Central memory CD8-positive, alpha-beta T cell (primary cell): Measurements from ENCODE around the gene ANGPTL4.
A peak's percentile ranks its signal among the peaks of the same experiment; 100 is the strongest.
"Not testable (repeated sequence)": the region's sequence is repeated elsewhere in the genome, so short reads cannot be mapped to it uniquely, and the experiment has no call there.

ENCODE experiments used
- ATAC-seq: fragments of 150-1000 bp; cut with Tn5 transposase; replicated peaks from 2 replicates; pipeline ENCODE4 v1.10.0; 2022; ENCODE audit warnings: mild to moderate bottlenecking, moderate FRiP score, moderate number of reproducible peaks; ENCODE audit not compliant: poor library complexity, severe bottlenecking; ENCODE audit errors: extremely low read depth
- DNase-seq, 2 donors: peaks; one replicate each; pipeline ENCODE4 v3.0.0; 2021; ENCODE audit warnings: low spot score in 2 of 2
- H3K27ac Mint-ChIP-seq: one replicate; pipeline ENCODE4 v1.8.0; 2022; ENCODE audit warnings: low read depth, mild to moderate bottlenecking, moderate library complexity, mixed read lengths
- H3K27me3 Mint-ChIP-seq: one replicate; pipeline ENCODE4 v1.8.0; 2022; ENCODE audit warnings: mixed read lengths
- H3K36me3 Mint-ChIP-seq: one replicate; pipeline ENCODE4 v1.8.0; 2022; ENCODE audit warnings: mild to moderate bottlenecking, moderate library complexity, mixed read lengths; ENCODE audit not compliant: insufficient read depth
- H3K4me1 Mint-ChIP-seq: one replicate; pipeline ENCODE4 v1.8.0; 2022; ENCODE audit warnings: mixed read lengths
- H3K4me3 Mint-ChIP-seq: one replicate; pipeline ENCODE4 v1.8.0; 2022; ENCODE audit warnings: mild to moderate bottlenecking, moderate library complexity, mixed read lengths
- H3K9me3 Mint-ChIP-seq: one replicate; pipeline ENCODE4 v1.8.0; 2022; ENCODE audit warnings: mixed read lengths

ANGPTL4 gene

DNA sequence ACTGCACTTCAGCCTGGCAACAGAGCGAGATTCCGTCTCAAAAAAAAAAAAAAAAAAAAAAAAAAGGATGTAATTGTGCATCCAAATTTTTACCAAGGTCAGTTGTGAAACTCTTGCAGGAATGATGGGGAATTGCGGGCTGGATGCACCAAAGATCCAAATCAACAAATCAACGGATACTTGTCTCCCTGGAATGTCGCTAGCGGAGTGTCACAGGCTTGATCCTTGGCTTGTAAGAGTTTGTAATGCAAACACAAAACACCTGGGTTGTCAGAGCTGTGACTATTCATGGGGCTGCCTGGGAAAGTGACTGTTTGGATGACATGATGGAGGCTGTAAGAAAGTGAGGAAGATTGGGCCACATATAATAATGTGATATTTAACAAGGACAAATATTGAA is 25.1 kb upstream of the ANGPTL4 start:
- Mint-ChIP-seq H3K27me3 (peaks cover 34% of the 10 kb centered on the region), H3K36me3 (peaks cover 4% of the 10 kb centered on the region), H3K27ac (no peak overlapping the region), H3K9me3 (no peaks in the 10 kb centered on the region), H3K4me1 (peaks cover 11% of the 10 kb centered on the region), H3K4me3 (no peak overlapping the region)
- DNase-seq, result no peak
- ATAC-seq, result no peak

DNA sequence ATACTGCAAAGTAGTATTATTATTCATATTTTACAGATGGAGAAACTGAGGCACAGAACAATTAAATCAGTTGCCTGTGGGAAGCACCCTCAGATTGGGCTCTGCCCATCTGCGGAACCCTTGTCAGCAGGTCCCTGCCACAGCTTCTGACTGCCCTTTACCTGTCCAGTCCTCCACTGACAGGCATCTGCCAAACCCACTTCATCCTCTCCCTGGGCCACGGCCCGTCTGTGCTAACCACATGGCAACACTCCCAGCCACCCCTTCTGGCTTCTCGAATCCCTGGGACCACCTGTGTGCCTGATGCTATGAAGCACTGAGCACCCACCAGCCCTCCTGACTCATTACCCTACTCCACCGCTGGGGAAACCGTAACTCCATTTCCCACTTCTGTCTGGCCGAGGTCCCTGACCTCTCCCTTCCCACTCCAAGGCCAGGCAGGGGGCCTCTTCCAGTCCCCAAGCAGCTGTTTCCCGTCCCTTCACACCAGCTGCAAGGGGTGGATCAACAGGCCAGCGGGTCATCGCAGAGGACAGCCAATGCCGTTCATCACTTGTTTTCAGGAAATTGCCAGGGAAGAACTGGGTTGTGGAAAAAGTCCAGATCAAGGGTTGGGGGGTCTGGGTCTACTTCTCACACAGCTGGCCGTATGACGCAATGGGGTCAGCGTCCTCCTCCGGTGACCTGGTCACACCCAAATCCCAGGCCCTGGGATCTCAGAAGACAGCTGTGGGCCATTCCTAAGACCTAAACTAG is 23.4 kb upstream of the ANGPTL4 start:
- no peak for ATAC-seq
- H3K4me1 Mint-ChIP-seq, result peaks cover 11% of the 10 kb centered on the region
- peaks cover 34% of the 10 kb centered on the region for H3K27me3 Mint-ChIP-seq
- no peaks in the 10 kb centered on the region for H3K9me3 Mint-ChIP-seq
- no peak overlapping the region for H3K4me3 Mint-ChIP-seq
- H3K36me3 Mint-ChIP-seq, result peaks cover 4% of the 10 kb centered on the region
- DNase-seq, result no peak
- H3K27ac Mint-ChIP-seq, result peak overlapping the region; percentile 41

DNA sequence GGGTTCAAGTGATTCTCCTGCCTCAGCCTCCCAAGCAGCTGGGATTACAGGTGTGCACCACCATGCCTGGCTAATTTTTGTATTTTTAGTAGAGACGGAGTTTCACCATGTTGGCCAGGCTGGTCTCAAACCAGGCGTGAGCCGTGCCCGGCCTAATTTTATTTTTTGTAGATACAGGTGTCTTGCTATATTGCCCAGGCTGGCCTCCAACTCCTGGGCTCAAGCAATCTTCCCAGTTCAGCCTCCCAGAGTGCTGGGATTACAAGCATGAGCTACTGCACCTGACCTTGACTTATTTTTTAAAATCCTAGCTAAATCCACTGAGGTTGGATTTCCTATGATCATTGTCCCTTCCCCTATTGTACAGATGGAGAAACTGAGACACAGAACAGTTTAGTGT is 22.5 kb upstream of the ANGPTL4 start:
- Mint-ChIP-seq H3K4me1 (peaks cover 11% of the 10 kb centered on the region), H3K27me3 (peaks cover 26% of the 10 kb centered on the region), H3K4me3 (peak overlapping the region; percentile 77)
- not testable (repeated sequence) for H3K27ac Mint-ChIP-seq, H3K36me3 Mint-ChIP-seq, DNase-seq, H3K9me3 Mint-ChIP-seq, ATAC-seq

DNA sequence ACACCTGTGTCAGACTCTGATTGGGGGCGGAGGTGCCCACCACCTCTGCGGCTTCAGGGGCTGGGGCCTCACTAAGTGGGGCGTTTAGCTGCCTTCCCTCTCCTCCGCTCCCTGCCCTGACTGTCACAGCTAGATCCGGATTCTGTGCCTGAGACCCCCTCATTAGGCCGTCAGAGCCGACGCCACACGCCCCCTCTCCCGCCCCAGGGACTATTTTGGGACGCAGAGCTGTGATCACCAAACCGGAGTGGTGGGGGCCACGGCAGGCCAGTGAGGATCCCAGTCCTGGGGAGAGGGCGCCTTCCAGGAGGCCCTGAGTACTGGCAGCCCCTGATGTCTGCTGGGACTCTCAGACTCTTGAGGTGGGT is 21.7 kb upstream of the ANGPTL4 start:
- H3K9me3 Mint-ChIP-seq, result no peaks in the 10 kb centered on the region
- H3K36me3 Mint-ChIP-seq, result peaks cover 4% of the 10 kb centered on the region
- H3K27ac Mint-ChIP-seq, result no peak overlapping the region

DNA sequence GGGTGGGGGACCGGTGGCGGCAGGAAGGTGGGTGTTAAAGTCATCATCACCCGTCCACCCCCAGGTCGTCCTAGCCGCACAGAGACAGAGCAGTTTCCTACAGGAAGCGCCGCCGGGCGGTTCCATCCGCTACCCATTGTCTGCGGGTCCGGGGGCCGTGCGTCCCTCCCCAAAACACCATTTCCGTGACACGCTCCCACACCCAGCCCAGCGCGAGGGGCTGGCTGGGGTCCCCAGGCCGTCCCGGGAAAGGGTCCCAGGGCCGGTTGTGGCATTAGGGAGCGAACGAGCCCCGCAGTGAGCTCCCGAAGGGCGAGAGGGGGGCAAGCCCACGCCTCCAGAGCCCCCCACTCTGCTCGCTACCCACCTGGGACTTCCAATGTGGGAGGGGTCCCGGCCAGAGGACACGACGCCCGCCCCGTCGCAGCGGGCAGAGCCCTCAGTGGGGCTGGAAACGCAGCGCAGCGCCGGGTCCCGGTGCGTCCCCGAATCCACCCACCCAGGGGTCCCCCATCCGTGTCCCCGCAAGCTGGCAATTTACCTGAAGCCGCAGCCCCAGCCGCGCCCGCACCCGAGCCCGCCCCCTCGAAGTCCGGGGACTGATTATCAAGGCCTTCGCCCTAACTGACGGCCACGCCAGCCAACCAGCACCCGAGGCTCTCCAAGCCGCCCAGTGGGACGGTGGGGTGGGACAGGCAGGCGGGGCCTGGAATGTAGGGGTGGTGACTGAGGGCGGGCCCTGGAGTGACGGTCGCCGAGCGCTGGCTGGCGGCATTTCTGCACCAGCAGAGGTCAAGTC is 21.1 kb upstream of the ANGPTL4 start, which contains the start of gene KANK3:
KANK3 (minus strand) TSS at position 579 of the 799 bp plus-strand sequence. CDS start 5,434 bp downstream, outside the sequence.
- H3K4me3 Mint-ChIP-seq, result peak within 1 kb of the TSS; percentile 77
- peaks cover 14% of the 10 kb centered on the region for H3K27me3 Mint-ChIP-seq
- H3K36me3 Mint-ChIP-seq, result peaks cover 2% of the 10 kb centered on the region
- H3K4me1 Mint-ChIP-seq, result peaks cover 11% of the 10 kb centered on the region
- ATAC-seq (peak; percentile 98), DNase-seq (peak; percentile 74 to 81)
- H3K27ac Mint-ChIP-seq, result peak within 1 kb of the TSS; percentile 53
- no peaks in the 10 kb centered on the region for H3K9me3 Mint-ChIP-seq

More for the DNA sequence above, 21.7 kb upstream of the ANGPTL4 start:
- DNase-seq (no peak), ATAC-seq (no peak)
- H3K4me1 Mint-ChIP-seq, result peaks cover 11% of the 10 kb centered on the region
- H3K27me3 Mint-ChIP-seq, result peaks cover 20% of the 10 kb centered on the region
- peak overlapping the region; percentile 77 for H3K4me3 Mint-ChIP-seq

DNA sequence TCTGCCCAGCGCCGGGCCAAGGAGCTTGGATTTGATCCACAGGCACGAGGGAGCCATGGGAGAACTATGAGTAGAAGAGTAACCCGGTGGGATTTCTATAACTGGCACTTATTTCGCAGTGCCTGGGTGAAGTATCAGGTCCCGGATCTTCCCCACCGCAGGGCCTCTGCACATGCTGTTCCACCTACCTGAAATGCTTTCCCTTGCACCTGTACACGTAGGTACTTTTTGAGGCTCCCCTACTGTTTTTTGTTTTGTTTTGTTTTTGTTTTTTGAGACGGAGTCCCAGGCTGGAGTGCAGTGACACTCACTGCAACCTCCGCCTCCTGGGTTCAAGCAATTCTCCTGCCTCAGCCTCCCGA is 20.5 kb upstream of the ANGPTL4 start:
- peak overlapping the region; percentile 77 for H3K4me3 Mint-ChIP-seq
- H3K27me3 Mint-ChIP-seq, result peaks cover 8% of the 10 kb centered on the region

DNA sequence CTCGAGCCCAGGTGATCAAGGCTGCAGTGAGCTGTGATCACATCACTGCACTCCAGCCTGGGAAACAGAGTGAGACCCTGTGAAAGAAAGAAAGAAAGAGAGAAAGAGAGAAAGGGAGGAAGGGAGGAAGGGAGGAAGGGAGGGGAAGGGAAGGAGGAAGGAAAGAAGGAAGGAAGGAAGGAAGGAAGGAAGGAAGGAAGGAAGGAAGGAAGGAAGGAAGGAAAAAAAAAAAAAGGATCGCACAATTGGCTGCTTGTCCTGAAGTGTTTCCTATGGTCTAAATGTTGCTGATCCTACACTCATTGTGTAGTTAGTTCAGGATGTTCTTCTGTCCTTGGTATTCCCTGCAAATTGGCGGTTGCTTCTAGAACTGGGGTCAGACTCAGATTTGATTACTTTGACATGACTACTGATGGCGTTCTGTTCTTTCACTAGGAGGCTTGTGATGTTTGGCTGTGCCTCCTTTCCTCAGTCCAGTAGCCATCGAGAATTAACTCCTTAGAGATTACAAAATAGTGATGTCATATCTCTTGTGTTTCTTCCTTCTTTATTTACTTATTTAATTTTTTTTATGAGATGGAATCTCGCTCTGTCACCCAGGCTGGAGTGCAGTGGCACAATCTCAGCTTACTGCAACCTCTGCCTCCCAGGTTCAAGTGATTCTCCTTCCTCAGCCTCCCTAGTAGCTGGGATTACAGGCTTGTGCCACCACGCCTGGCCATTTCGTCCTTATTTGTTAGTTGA is 14.2 kb upstream of the ANGPTL4 start:
- H3K4me3 Mint-ChIP-seq, H3K4me1 Mint-ChIP-seq, H3K36me3 Mint-ChIP-seq, ATAC-seq, H3K27ac Mint-ChIP-seq, H3K9me3 Mint-ChIP-seq, DNase-seq: not testable (repeated sequence)
- peaks cover 25% of the 10 kb centered on the region for H3K27me3 Mint-ChIP-seq

More for the DNA sequence above, 20.5 kb upstream of the ANGPTL4 start:
- no peak for DNase-seq
- H3K4me1 Mint-ChIP-seq, result peaks cover 11% of the 10 kb centered on the region
- no peak for ATAC-seq
- no peaks in the 10 kb centered on the region for H3K9me3 Mint-ChIP-seq
- peaks cover 2% of the 10 kb centered on the region for H3K36me3 Mint-ChIP-seq
- peak overlapping the region; percentile 53 for H3K27ac Mint-ChIP-seq

DNA sequence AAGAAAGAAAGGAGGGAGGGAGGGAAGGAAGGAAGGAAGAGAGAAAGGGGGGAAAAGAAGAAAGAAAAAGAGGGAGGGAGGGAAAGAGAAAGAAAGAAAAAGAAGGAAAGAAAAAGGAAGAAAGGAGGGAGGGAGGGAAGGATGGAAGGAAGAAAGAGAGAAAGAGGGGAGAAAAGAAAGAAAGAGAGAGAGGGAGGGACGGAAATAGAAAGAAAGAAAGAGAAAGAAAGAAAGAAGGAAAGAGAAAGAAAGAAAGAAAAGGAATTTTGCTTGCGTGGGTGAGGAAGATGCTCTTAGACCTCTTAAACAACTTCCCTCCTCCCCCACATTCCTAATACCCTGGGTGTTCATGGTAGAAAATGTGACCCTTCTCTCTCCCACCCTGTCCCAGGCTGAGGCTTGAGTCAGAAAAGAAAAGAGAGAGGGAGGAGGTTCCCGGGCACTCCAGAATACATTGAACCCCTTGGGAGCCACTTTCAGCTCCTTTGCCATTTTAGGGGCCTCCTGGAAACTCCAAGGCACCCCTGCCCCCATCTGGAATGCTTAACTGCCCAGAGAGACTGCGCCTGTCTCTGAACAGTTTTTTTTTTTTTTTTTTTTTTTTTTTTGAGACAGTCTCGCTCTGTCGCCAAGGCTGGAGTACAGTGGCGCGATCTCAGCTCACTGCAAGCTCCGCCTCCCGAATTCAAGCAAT is 11.7 kb upstream of the ANGPTL4 start:
- Mint-ChIP-seq H3K4me3 (no peak overlapping the region), H3K36me3 (peaks cover 2% of the 10 kb centered on the region), H3K9me3 (no peaks in the 10 kb centered on the region), H3K27ac (peak overlapping the region; percentile 52), H3K4me1 (peaks cover 4% of the 10 kb centered on the region), H3K27me3 (peaks cover 25% of the 10 kb centered on the region)
- ATAC-seq (no peak), DNase-seq (no peak)

DNA sequence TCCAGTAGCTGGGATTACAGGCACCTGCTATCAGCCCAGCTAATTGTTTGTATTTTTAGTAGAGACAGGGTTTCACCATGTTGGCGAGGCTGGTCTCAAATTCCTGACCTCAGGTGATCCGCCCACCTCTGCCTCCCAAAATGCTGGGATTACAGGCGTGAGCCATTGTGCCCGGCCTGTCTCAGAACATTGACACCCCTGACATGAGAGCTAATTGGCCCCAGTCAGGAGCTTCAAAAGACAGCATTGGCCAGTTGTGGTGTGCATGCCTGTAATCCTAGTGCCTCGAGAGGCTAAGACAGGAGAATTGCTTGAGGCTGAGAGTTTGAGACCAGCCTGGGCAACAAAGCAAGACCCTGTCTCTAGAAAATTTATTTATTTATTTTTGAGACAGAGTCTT is 11.1 kb upstream of the ANGPTL4 start:
- not testable (repeated sequence) for DNase-seq, H3K27ac Mint-ChIP-seq, H3K4me1 Mint-ChIP-seq, ATAC-seq, H3K9me3 Mint-ChIP-seq, H3K36me3 Mint-ChIP-seq, H3K4me3 Mint-ChIP-seq
- H3K27me3 Mint-ChIP-seq, result peaks cover 25% of the 10 kb centered on the region

DNA sequence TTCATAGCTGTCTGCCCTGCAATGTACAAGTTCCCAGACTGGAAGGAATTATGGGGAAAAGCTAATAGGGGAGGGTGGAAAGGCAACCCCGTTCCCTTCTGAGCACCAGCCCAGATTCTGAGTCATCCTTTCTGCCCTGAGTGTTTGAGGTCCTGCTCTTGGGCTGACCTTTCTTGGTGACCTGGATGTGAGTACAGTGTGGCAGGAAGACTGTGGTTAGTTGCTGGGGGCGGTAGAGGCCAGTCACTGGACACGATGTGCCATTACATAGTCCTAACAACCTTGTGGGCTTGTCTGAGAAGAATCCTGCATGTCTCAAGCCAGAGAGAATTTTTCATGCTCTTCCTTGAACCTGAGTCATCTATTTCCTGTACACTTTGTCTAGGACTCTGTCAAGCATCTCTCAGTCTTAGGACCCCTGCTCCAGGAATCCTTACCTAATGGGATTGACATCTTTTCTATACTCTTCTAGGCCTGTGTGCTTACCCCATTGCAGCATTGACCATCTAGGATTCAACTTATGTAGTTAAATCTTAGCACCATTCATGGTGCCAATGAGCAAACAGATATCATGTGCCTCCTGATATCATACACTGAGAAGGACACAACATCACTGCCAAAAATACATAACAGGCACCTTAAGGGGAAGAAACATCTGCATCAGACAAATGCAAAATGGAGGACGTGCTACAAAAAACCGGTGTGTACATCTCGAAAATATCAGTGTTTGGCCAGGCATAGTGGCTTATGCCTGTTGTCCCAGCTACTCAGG is 8.1 kb upstream of the ANGPTL4 start:
- Mint-ChIP-seq H3K9me3 (no peaks in the 10 kb centered on the region), H3K4me1 (peaks cover 4% of the 10 kb centered on the region), H3K36me3 (no peaks in the 10 kb centered on the region), H3K27ac (no peak overlapping the region), H3K4me3 (no peak overlapping the region), H3K27me3 (peaks cover 18% of the 10 kb centered on the region)
- no peak for DNase-seq
- ATAC-seq, result no peak

DNA sequence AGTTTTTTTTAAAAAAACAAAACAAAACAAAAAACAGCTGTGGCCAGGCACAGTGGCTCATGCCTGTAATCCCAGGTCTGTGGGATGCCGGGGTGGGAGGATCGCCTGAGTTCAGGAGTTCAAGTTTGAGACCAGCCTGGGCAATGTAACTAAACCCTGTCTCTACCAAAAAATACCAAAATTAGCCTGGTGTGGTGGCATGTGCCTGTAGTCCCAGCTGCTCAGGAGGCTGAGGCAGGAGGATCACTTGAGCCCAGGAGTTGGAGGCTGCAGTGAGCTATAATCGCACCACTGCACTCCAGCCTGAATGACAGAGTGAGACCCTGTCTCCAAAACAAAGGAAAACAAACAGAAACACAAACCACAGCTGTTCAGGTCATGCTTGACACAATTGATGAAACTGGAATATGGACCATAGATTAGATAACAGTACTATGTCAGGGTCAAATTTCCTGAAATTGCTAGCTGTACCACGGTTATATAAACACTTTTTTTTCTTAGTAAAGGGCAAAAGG is 6.9 kb upstream of the ANGPTL4 start:
- H3K36me3 Mint-ChIP-seq, result no peaks in the 10 kb centered on the region
- DNase-seq, result no peak

More for the DNA sequence above, 6.9 kb upstream of the ANGPTL4 start:
- H3K4me1 Mint-ChIP-seq, result peaks cover 4% of the 10 kb centered on the region
- no peak overlapping the region for H3K27ac Mint-ChIP-seq
- H3K4me3 Mint-ChIP-seq, result no peak overlapping the region
- ATAC-seq, result no peak
- no peaks in the 10 kb centered on the region for H3K9me3 Mint-ChIP-seq
- peaks cover 11% of the 10 kb centered on the region for H3K27me3 Mint-ChIP-seq
